GM19438 (cell line): ENCODE data around the gene TACR2.

Source experiments
- ATAC-seq: cut with Tn5 transposase; IDR thresholded peaks from one replicate; pipeline ENCODE4 v1.9.1; 2021; ENCODE audit warnings: low read depth; ENCODE audit not compliant: unreplicated experiment

Gene TACR2

DNA sequence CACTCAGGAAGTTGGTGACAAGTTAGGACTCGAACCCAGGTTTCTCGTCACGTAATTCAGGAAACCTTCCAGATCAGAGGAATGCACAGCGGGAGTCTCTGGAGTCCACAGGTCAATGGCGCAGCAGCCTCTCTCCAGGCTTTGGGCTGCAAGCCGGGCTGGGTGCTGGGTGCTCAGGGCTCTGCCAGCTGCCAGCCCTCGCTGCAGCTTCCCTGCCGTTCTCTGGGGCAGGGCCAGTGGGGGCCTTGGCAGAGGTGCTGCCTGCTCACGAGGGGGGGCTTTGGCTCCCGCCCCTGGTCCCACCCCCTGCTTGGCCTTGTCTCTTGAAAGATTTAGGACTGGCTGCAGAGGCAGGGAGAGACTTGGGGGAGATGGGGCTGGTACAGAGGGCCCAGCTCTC lies at the start of gene TACR2:
TACR2 (minus strand) TSS at position 224 of the 400 bp plus-strand sequence. CDS start 595 bp downstream, outside the sequence.
- ATAC-seq: no peak

DNA sequence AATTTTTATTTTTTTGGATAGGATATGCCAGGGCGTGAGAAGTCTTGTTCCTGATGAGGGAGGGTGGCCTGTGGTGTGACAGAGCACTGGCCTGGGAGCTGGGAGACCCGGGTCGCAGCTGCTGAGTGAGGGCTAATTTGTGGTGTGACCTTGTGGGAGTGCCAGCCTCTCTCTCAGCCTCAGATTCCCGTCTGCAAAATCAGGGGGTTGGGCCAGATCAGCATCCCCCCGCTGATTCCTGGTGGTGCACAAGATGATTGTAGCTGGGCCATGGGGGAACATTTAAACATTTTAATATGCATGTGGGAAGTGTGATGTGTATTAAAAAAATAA lies 49.4 kb upstream of the TACR2 start:
- ATAC-seq: no peak

DNA sequence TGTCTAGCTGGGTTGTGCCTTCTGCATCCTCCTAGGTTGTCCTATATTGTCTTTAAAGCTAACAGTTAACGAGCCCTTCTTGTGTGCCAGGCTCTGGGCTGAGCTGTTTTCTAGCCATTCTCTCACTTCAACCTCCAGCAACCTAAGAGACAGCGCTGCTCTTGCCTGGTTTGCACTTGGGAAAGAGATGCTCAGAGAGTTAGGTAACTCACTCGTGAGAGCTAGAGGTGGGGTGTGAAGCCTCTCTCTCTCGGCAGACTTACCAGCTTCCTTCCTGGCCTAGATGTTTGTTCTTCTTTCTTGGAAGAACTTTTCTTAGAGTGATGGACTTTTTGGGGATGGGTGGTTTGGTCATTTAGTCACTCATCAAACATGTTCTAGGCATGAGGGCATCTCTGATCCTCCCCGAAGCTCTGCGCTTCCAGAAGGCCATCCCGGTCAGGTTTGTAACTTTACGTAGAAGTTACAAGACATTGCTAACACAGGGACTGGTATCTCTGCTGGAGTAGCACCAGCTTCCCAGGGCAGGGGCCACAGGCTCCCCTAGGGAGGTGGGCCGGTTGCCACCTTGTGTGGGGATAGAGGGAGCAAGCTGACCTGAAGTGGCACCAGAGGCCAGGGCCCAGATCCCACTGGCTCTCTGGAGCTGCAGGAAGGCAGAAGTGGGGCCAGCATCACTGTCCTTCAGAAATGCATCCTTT lies 48.9 kb upstream of the TACR2 start:
- ATAC-seq: no peak

- ATAC-seq: no peak
Observed at GRCh38 chr10:69464801-69465401, 48.2 kb upstream of the TACR2 start.

DNA sequence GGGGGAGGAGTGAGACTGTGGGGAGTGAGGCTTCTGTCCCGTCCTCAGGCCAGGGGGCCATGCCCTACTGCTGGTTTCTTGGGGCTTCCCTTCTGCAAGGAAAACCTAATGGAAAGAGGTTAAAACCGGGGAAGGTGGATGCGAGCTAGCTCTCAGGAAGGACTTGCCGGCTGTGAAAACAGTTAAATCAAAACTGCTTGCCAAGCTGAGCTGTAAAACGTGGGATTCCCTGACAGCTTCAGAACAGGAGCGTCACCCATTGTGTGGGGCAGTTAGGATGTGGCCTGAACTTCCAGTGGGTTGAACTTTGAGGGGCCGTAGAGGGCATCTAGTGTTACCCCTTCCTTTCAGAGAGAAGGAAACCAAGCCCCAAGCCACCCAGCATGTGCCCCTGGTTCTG lies 47.7 kb upstream of the TACR2 start:
- no peak for ATAC-seq

DNA sequence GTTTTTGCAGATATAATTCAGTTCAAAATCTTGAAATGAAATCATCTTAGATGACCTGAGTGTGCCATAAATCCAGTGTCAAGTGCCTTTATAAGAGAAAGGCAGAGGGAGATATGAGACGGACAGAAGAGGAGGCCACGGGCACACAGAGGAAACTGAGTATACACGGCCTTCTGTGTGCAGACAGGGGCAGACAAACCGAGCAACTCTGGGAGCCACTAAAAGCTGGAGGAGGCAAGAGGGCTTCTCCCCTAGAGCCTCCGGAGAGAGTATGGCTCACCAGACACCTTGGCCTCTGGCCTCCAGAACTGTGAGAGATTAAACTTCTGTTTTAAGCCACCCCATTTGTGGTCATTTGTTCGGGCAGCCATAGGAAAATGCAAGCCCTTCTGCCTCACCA lies 47.2 kb upstream of the TACR2 start:
- no peak for ATAC-seq

DNA sequence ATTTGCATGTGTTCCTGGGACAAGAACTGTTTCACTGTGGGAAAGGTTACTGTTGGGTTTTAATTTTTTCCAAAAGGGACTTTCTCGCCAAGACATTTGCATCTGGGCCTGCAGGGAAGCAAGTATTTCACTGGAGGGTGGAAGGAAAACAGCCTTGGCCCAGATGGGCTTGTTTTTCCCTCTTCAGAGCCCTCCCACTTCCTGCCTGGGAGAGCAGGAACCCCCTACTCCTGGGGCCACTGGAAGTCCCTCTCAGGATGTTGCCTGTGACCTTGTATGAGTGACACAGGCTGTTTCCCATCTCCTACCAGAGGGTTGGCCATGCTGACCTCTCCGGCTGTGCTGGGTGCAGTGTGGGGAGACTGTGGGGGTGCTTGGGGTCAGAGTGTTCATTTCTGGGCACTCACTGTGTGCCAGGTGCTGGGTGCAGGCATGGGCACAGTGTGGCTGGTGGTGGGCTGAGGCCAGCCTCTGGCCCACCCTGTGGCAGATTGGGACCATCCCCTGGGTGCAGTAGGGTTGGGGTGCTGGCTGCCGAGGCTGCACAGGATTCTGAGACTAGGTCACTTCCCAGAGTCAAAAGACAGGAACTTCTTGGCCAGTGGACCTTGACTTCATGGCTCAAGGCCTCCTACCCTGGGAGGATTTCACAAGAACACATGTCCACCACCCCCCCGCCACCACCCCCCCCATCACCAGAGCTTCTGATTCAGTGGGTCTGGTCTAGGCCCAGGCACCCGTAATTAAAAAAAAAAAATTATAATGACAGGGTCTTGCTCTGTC lies 44.7 kb upstream of the TACR2 start:
- ATAC-seq: no peak

DNA sequence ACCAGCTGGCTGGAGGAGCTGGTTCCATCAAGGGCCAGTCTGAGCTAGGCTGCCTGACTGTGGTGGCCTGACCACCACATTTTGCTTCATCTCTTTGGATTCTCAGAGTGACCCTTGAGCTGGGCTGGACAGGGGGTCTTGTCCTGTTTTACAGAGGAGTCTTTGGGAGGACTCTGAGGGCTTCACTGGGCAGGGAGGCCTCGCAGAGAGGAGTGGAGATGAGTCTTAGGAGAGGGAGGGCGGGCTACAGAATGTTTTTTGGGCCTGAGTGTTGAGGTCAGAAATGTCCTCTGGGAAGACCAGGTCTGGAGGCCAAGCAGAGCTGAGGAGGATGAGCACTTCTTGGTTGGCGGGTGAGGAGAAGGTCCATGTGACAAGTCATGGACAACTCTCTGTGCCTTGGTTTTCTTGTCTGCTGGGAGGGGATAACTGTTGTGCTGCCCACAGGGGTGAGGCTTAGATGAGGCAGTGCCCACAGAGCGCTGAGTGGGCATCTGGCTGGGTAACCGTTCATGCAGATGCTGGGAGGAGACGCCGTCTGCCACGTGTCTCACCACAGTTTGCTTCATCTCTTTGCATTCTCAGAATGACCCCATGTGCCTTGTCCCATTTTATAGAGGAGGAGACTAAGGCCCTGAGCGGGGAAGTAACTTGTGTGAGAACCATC lies 44.0 kb upstream of the TACR2 start:
- ATAC-seq: no peak

DNA sequence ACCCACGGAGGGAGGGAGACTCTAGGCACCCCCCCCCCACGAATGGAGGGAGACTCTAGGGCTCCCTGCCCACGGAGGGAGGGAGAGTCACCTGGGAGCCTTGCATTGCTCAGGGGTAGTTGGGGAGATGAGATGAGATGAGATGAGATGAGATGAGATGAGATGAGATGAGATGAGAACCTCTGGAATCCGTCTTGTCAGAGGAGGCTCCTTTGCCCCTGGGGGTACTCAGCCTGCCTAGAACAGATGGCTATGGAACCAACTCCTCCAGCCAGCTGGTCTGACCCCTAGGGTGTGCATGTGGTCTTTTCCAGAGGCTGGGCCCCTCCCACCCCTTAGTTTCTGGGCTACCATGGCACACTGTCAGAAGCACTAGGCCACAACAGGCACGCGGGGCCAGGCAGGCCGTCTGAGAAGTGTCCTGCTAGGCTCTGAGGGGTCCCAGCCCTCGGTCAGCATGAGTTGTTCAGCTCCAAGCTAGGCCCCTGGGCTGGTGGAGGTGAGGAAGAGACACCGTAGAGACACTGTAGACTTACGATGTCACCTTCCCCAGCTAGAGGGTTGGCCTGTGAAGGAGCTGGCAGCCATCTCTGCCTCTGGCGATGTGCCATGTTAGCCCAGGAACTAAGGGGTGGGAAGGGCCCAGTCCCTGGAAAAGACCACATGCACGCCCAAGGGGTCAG lies 43.3 kb upstream of the TACR2 start:
- ATAC-seq: no peak

GRCh38 chr10:69459101-69459790 lies 42.5 kb upstream of the TACR2 start:
- no peak for ATAC-seq

- ATAC-seq: no peak
Observed at GRCh38 chr10:69458430-69459100, 41.8 kb upstream of the TACR2 start.

DNA sequence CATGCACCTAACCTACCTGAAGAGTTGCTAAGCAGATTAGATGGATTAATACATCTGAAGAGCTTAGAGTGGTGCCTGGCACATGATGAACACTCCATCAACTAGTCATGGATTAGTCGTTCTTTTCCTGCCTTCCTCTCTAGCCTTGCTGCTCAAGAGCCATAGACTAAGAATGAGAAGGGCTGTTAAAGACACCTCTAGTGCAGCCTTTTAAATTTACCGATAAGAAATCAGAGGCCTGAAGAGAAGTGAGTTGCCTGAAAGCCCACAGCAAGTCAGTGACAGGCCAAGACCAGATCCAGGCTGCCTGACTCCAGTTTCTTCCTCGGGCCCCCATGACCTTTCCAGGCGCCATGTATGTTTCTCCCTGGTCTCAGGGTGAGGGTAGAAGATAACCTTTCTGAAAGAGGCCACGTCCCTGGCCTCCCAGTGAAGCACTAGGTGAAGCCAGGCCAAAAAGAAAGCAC lies 41.1 kb upstream of the TACR2 start:
- no peak for ATAC-seq

DNA sequence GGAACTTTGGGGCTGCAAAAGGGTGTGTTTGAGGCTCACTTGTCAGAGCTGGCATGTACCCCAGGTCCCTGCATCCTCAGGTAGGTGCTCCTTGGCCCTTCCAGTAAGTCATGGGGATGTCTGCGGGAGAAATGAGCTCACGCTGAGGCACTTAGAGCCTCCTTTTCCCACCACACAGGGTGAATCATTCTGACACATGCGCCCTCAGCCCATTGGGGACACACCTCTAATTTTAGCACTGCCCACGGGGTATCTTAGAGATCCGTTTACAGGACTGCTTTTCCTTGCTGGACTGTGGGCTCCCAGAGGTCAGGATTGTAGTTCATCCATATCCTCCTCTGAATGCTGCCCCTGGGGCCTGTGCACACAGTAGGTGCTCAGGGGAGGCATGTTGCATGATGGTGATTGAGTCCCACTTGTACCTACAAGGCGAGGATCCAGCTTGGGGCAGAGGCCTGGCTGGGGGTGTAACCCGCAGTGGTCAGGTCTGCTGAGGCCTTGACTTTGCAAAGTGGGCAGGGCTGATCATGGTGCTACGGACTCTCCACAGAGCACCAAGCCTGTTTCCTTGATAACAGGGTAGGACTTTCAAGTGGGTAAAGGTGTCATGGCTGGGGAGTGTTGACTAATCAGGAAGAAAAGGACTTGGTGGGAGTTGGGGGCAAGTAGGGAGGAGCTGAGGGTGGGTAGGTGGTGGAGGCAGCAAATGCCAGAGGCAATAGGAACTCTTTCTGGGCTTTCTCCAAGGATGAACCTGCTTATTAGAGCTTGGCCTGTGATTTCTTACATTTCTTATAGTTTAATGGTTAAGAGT lies 40.4 kb upstream of the TACR2 start:
- ATAC-seq: no peak

GRCh38 chr10:69455006-69455763 lies 38.5 kb upstream of the TACR2 start:
- no peak for ATAC-seq

GRCh38 chr10:69453795-69454194 lies 37.1 kb upstream of the TACR2 start:
- no peak for ATAC-seq

- no peak for ATAC-seq
Observed at GRCh38 chr10:69452676-69453415, 36.1 kb upstream of the TACR2 start.

- no peak for ATAC-seq
Observed at GRCh38 chr10:69451784-69452251, 35.1 kb upstream of the TACR2 start.
